Testis (tissue), 2 donors: ENCODE data around the gene FRMD3.

Experiments
- POLR2A ChIP-seq: fragments of 450-650 bp; IDR thresholded peaks from one replicate; pipeline ENCODE4 v1.6.1; 2017; ENCODE audit warnings: antibody characterized with exemption, mild to moderate bottlenecking, moderate library complexity
- TF ChIP-seq, protein P1 (sequence below), 3 experiments: fragments of 450-650 bp in 2 of 3; fragments of 200-600 bp in 1 of 3; sonication (generic) in 1 of 3; IDR thresholded peaks; one replicate each; pipeline ENCODE4 v1.5.1; 2016 to 2019; ENCODE audit warnings: antibody characterized with exemption in 3 of 3, mild to moderate bottlenecking in 2 of 3, moderate library complexity in 1 of 3

DNA sequence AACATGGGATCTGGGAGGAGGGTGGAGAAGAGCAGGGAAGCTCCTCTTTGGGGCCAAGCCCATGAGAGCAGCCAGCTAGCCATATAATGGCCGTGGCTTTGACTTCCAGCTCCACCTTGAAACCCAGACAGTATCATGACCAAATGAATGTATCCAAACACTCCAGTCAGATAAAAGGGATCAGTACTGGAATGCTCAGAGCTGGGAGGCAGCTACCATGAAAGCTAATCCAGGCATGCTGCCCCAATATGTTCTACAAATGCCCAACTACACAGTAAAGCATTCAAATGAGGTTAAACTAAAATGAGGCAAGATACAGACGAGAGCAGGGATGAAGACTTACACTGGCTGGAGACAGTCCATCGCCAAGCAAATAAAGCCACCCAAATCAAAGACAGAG lies 69.4 kb downstream of the FRMD3 start:
- no peak for TF ChIP-seq POLR2A
- TF ChIP-seq, protein P1, sequence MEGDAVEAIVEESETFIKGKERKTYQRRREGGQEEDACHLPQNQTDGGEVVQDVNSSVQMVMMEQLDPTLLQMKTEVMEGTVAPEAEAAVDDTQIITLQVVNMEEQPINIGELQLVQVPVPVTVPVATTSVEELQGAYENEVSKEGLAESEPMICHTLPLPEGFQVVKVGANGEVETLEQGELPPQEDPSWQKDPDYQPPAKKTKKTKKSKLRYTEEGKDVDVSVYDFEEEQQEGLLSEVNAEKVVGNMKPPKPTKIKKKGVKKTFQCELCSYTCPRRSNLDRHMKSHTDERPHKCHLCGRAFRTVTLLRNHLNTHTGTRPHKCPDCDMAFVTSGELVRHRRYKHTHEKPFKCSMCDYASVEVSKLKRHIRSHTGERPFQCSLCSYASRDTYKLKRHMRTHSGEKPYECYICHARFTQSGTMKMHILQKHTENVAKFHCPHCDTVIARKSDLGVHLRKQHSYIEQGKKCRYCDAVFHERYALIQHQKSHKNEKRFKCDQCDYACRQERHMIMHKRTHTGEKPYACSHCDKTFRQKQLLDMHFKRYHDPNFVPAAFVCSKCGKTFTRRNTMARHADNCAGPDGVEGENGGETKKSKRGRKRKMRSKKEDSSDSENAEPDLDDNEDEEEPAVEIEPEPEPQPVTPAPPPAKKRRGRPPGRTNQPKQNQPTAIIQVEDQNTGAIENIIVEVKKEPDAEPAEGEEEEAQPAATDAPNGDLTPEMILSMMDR (IDR thresholded peaks at IDR 0.05) = no peak
